Prostate gland (tissue), 2 donors: Measurements from ENCODE around the gene SPAG4.

Experiments
- CTCF ChIP-seq, 4 experiments: fragments of 200-600 bp in 2 of 4; fragments of 450-650 bp in 2 of 4; sonication (generic) in 2 of 4; IDR thresholded peaks; 1 replicate in 3 of 4; 2 replicates in 1 of 4; pipeline ENCODE4 v1.5.1; 2016 to 2019; ENCODE audit warnings: antibody characterized with exemption in 4 of 4, mild to moderate bottlenecking in 2 of 4, moderate library complexity in 2 of 4
- POLR2A ChIP-seq: fragments of 450-650 bp; IDR thresholded peaks from one replicate; pipeline ENCODE4 v1.6.1; 2016; ENCODE audit warnings: antibody characterized with exemption, mild to moderate bottlenecking
- POLR2AphosphoS5 ChIP-seq: sonication (generic); formaldehyde crosslinking; IDR thresholded peaks from one replicate; pipeline ENCODE4 v1.6.1; 2017; ENCODE audit warnings: antibody characterized with exemption

- TF ChIP-seq CTCF (IDR thresholded peaks at IDR 0.05) (no peak), POLR2AphosphoS5 (no peak), POLR2A (no peak)
Measured at GRCh38 chr20:35598899-35599775, 16.5 kb upstream of the SPAG4 start.
